K562 (cell line): ENCODE results near the gene MET. TPM values are rescaled to one million over a fixed set of nuclear protein-coding genes. Genes with fewer than 3 reads are reported as not detected.

Experiments used
- ATAC-seq: fragments of 200-7000 bp; cut with Tn5 transposase; 3 replicates; pipeline ENCODE4 v1.9.1; 2020; ENCODE audit warnings: moderate library complexity
- BruUV-seq: library from RNA; stranded (reverse); fragments of 400-500 nt; replicated peaks from 2 replicates; lab custom pipeline; 2021; lab: Mats Ljungman, UMichigan
- CTCF ChIA-PET: fragments of 300-600 bp; formaldehyde crosslinking; extraction: SDS; loops from one replicate; lab custom pipeline; 2021; ENCODE audit warnings: low intra/inter-chr PET ratio; lab: Yijun Ruan, JAX
- POLR2A ChIA-PET: fragments of 300-600, 350-650 bp; sonication (Branson Sonifier 250); formaldehyde crosslinking; extraction: SDS; loops from one replicate; lab custom pipeline; 2021; ENCODE audit warnings: antibody characterized with exemption, inconsistent platforms; lab: Yijun Ruan, JAX
- DNase-seq, 4 experiments: peaks; one replicate each; pipeline versions ENCODE4 v3.0.0 to v3.0.0-alpha.2; 2011 to 2018; ENCODE audit warnings: low spot score in 3 of 4, mixed read lengths in 3 of 4; ENCODE audit errors: extremely low read depth in 1 of 4
- FAIRE-seq: peaks from 2 replicates; lab custom pipeline; 2011; peaks lifted over from hg19 to GRCh38; lab: Jason Lieb, UNC
- H2AFZ ChIP-seq: 2 replicates; pipeline ENCODE4 v1.6.0; 2011; ENCODE audit warnings: low read depth, low read length, control low read depth, inconsistent platforms
- H3K27ac ChIP-seq: fragments of 200-600 bp; 3 replicates; pipeline ENCODE4 v1.8.0; 2011; ENCODE audit warnings: low read depth, mild to moderate bottlenecking, control low read depth, inconsistent platforms, low read length, moderate library complexity, mixed read lengths; ENCODE audit errors: extremely low read depth
- H3K27me3 ChIP-seq, 2 experiments: fragments of 300-600 bp in 1 of 2; 2 replicates in 1 of 2; 3 replicates in 1 of 2; pipeline versions ENCODE4 v1.6.0 to v1.8.0; 2011; ENCODE audit warnings: inconsistent platforms in 2 of 2, low read length in 2 of 2, mild to moderate bottlenecking in 1 of 2, mixed read lengths in 1 of 2, moderate library complexity in 1 of 2; ENCODE audit not compliant: control insufficient read depth in 2 of 2, insufficient read depth in 2 of 2
- H3K36me3 ChIP-seq: fragments of 300-600 bp; 3 replicates; pipeline ENCODE4 v1.8.0; 2011; ENCODE audit warnings: mild to moderate bottlenecking, low read length, inconsistent platforms; ENCODE audit not compliant: control insufficient read depth, insufficient read depth
- H3K4me1 ChIP-seq, 2 experiments: fragments of 200-600 bp in 1 of 2; replicated peaks in 1 of 2; 2 replicates in 1 of 2; 3 replicates in 1 of 2; pipeline versions ENCODE4 v1.5.1 to v1.8.0; 2011; ENCODE audit warnings: inconsistent platforms in 2 of 2, low read length in 2 of 2, mild to moderate bottlenecking in 1 of 2, mixed read lengths in 1 of 2, moderate library complexity in 1 of 2; ENCODE audit not compliant: control insufficient read depth in 2 of 2, insufficient read depth in 2 of 2
- H3K4me2 ChIP-seq: 2 replicates; pipeline ENCODE4 v1.6.1; 2011; ENCODE audit warnings: low read length, control low read depth, inconsistent platforms, mixed read lengths; ENCODE audit not compliant: insufficient read depth
- H3K4me3 ChIP-seq: fragments of 200-600 bp; sonication (generic), shearing (Covaris generic); 2 replicates; pipeline ENCODE4 v1.5.1; 2016; ENCODE audit warnings: control low read depth, inconsistent platforms
- H3K79me2 ChIP-seq: fragments of 200-600 bp; 3 replicates; pipeline ENCODE4 v1.8.0; 2011; ENCODE audit warnings: low read length, inconsistent platforms; ENCODE audit not compliant: control insufficient read depth, insufficient read depth
- H3K9ac ChIP-seq, 2 experiments: 2 replicates each; pipeline versions ENCODE4 v1.6.0 to v1.6.1; 2011; ENCODE audit warnings: low read depth in 2 of 2, low read length in 2 of 2, control low read depth in 1 of 2, inconsistent platforms in 1 of 2, mild to moderate bottlenecking in 1 of 2, mixed read lengths in 1 of 2; ENCODE audit not compliant: insufficient read depth in 1 of 2
- H3K9me1 ChIP-seq: one replicate; pipeline ENCODE4 v1.6.0; 2011; ENCODE audit warnings: inconsistent platforms, mild to moderate bottlenecking, low read length, moderate library complexity; ENCODE audit not compliant: control insufficient read depth, insufficient read depth
- H3K9me3 ChIP-seq: replicated peaks from 2 replicates; pipeline ENCODE4 v1.5.1; 2011; ENCODE audit warnings: low read depth, low read length, inconsistent platforms; ENCODE audit not compliant: control insufficient read depth, insufficient read depth
- H4K20me1 ChIP-seq: replicated peaks from 2 replicates; pipeline ENCODE4 v1.6.1; 2011; ENCODE audit warnings: low read length, inconsistent platforms, mixed read lengths; ENCODE audit not compliant: control insufficient read depth, insufficient read depth
- MEIS2 ChIP-seq: fragments of 450-650 bp; IDR thresholded peaks from 2 replicates; pipeline ENCODE4 v1.6.1; 2014; ENCODE audit warnings: mild to moderate bottlenecking; ENCODE audit not compliant: partially characterized antibody
- POLR2AphosphoS2 ChIP-seq: IDR thresholded peaks from 2 replicates; pipeline ENCODE4 v1.6.1; 2012; ENCODE audit warnings: low read length, improper control_type of control experiment
- REST ChIP-seq, 2 experiments: fragments of 450-650 bp; formaldehyde crosslinking in 1 of 2; IDR thresholded peaks; 2 replicates each; pipeline versions ENCODE4 v1.4.0 to v1.6.1; 2014 to 2020; ENCODE audit warnings: mild to moderate bottlenecking in 2 of 2, borderline replicate concordance in 1 of 2, low read depth in 1 of 2
- SPI1 ChIP-seq: IDR thresholded peaks from 2 replicates; pipeline ENCODE4 v1.6.1; 2011; ENCODE audit warnings: low read depth, low read length, control low read depth, borderline replicate concordance
- VEZF1 ChIP-seq: fragments of 200-800 bp; sonication (Bioruptor generic); IDR thresholded peaks from 2 replicates; pipeline ENCODE4 v1.6.1; 2017; ENCODE audit warnings: missing genetic modification characterization, missing compliant biosample characterization
- ZNF197 ChIP-seq: fragments of 200-800 bp; sonication (Bioruptor generic); IDR thresholded peaks from 2 replicates; pipeline ENCODE4 v1.6.1; 2016; ENCODE audit warnings: low read depth, missing genetic modification characterization, missing compliant biosample characterization
- WGBS: fragments of 100-300 bp; shearing (Covaris generic); methylation state at CpG from one replicate; pipeline ENCODE4 v1.1.6; 2016; ENCODE audit warnings: low coverage, mixed read lengths; ENCODE audit not compliant: insufficient coverage; ENCODE audit errors: missing lambda C conversion rate; 5-methylcytosine and 5-hydroxymethylcytosine counted together
- in situ Hi-C: fragments of 300-500 bp; cut with MboI; formaldehyde crosslinking; loops from 4 replicates; pipeline ENCODE4 v1.15.0; 2018; ENCODE audit warnings: inconsistent platforms, mixed read lengths
- intact Hi-C: fragments of 100-400 bp; cut with micrococcal nuclease; formaldehyde crosslinking; loops from 2 replicates; pipeline ENCODE4 v1.14.2; 2022
- polyA plus RNA-seq, 8 experiments: library from polyadenylated mRNA; depleted of rRNA in 4 of 8; stranded (reverse) in 5 of 8; unstranded in 3 of 8; fragments of >200 nt; fragmentation: Nextera tagmentation in 2 of 8; fragmentation: Illumina TruSeq in 1 of 8; extraction: Ambion mirVana in 2 of 8; extraction: Trizol in 1 of 8; gene quantifications; 2 replicates each; pipeline versions ENCODE4 v1.2.1 to v1.2.3, GENCODE V29; 2011 to 2014; ENCODE audit warnings: inconsistent platforms in 1 of 8, missing spikeins in 1 of 8
- total RNA-seq, 7 experiments: library from RNA; depleted of rRNA in 6 of 7; stranded (reverse); fragments of >200 nt in 6 of 7; fragmentation: Illumina TruSeq in 2 of 7; extraction: Trizol in 2 of 7; gene quantifications; 2 replicates each; pipeline versions ENCODE4 v1.2.1 to v1.2.3, GENCODE V29; 2011 to 2021; ENCODE audit warnings: low replicate concordance in 1 of 7

Gene MET
- total and polyA plus RNA-seq, 9 of the 15 experiments (the other 6 are each of a cell fraction or from before 2014, with no cell fraction given) = 0.84 to 2.4 (median 1.1) TPM

GRCh38 chr7:116683786-116684185 lies 11.8 kb downstream of the MET start:
- no peak overlapping the region for H3K27ac ChIP-seq
- no TSS peak for BruUV-seq
- H3K4me3 ChIP-seq = no peak overlapping the region
- ChIA-PET CTCF (no interaction called here), POLR2A (no interaction called here)
- H3K4me1 ChIP-seq = no peaks in the 10 kb centered on the region
- no peak overlapping the region for H3K9ac ChIP-seq
- TF ChIP-seq VEZF1 (CRISPR knock-in tag) (no peak), SPI1 (peak; percentile 97)
- no peaks in the 10 kb centered on the region for H3K9me3 ChIP-seq
- H3K79me2 ChIP-seq = no peaks in the 10 kb centered on the region
- DNase-seq (no peak), FAIRE-seq (no peak), ATAC-seq (no peak)
- H3K9me1 ChIP-seq = no peaks in the 10 kb centered on the region
- H3K4me2 ChIP-seq = no peak overlapping the region
- H2AFZ ChIP-seq = no peak overlapping the region
- 0% methylated on average over 4 of the region's 4 CpGs for WGBS
- intact Hi-C loops (no loop called here), in situ Hi-C loops (no loop called here)
- H4K20me1 ChIP-seq = no peaks in the 10 kb centered on the region
- no peaks in the 10 kb centered on the region for H3K36me3 ChIP-seq
- H3K27me3 ChIP-seq = peaks cover 2 to 21% of the 10 kb centered on the region in 2 experiments; a peak in 3 of 5 replicates

- DNase-seq = no peak
- Histone ChIP-seq H3K9me1 (no peaks in the 10 kb centered on the region), H3K4me2 (no peak overlapping the region), H3K79me2 (no peaks in the 10 kb centered on the region), H3K27ac (no peak overlapping the region), H2AFZ (no peak overlapping the region), H3K4me3 (no peak overlapping the region), H3K9ac (no peak overlapping the region), H4K20me1 (no peaks in the 10 kb centered on the region), H3K9me3 (no peaks in the 10 kb centered on the region), H3K36me3 (no peaks in the 10 kb centered on the region), H3K4me1 (no peaks in the 10 kb centered on the region), H3K27me3 (peaks cover 2 to 21% of the 10 kb centered on the region in 2 experiments; a peak in 3 of 5 replicates)
- POLR2A ChIA-PET = interaction anchor here (0.9 kb wide), 1 partner anchor 10 kb away, joined by 3 read pairs; no protein-coding TSS in a partner anchor
- 0% methylated on average over 3 of the region's 3 CpGs for WGBS
- in situ Hi-C loops = no loop called here
- CTCF ChIA-PET = no interaction called here
- BruUV-seq = no TSS peak
- ATAC-seq = no peak
- FAIRE-seq = no peak
- intact Hi-C loops = no loop called here
- TF ChIP-seq ZNF197 (CRISPR knock-in tag) = no peak
- TF ChIP-seq POLR2AphosphoS2 = no peak
- TF ChIP-seq REST (IDR thresholded peaks at IDR 0.05; ENCODE audit: borderline replicate concordance) = no peak
- no peak for TF ChIP-seq REST (CRISPR knock-in tag; IDR thresholded peaks at IDR 0.05; ENCODE audit: low read depth)
- no peak for TF ChIP-seq MEIS2
These were observed 14.0 kb downstream of the MET start for GRCh38 chr7:116686033-116686432.
